RKO (cell line): ENCODE measurements around the gene PHEX.
A peak's percentile ranks its signal among the peaks of the same experiment; 100 is the strongest.

ENCODE experiments used
- DNase-seq: peaks from one replicate; pipeline ENCODE4 v3.0.0-alpha.2; 2016; ENCODE audit warnings: low spot score

The PHEX gene

GRCh38 chrX:22105971-22106370 lies 73.8 kb downstream of the PHEX start:
- no peak for DNase-seq

GRCh38 chrX:22109442-22109841 lies 77.3 kb downstream of the PHEX start:
- DNase-seq, result peak; percentile 67

- no peak for DNase-seq
Observed at GRCh38 chrX:22110729-22111494, 78.8 kb downstream of the PHEX start.

- no peak for DNase-seq
Observed at GRCh38 chrX:22116605-22117546, 84.8 kb downstream of the PHEX start.

GRCh38 chrX:22117633-22118032 lies 85.5 kb downstream of the PHEX start:
- DNase-seq, result no peak

GRCh38 chrX:22118161-22118830 lies 86.2 kb downstream of the PHEX start:
- DNase-seq, result no peak

- DNase-seq, result no peak
Observed at GRCh38 chrX:22121161-22121560, 89.0 kb downstream of the PHEX start.

- DNase-seq, result no peak
Observed at GRCh38 chrX:22122510-22122909, 90.4 kb downstream of the PHEX start.

- no peak for DNase-seq
Observed at GRCh38 chrX:22124098-22124497, 92.0 kb downstream of the PHEX start.

GRCh38 chrX:22125481-22125880 lies 93.4 kb downstream of the PHEX start:
- DNase-seq, result no peak

GRCh38 chrX:22126327-22126726 lies 94.2 kb downstream of the PHEX start:
- no peak for DNase-seq

- DNase-seq, result no peak
Observed at GRCh38 chrX:22128961-22129360, 96.8 kb downstream of the PHEX start.

GRCh38 chrX:22134681-22135080 lies 102.6 kb downstream of the PHEX start:
- peak; percentile 68 for DNase-seq

- DNase-seq, result no peak
Observed at GRCh38 chrX:22135171-22135711, 103.1 kb downstream of the PHEX start.

GRCh38 chrX:22135994-22136684 lies 104.0 kb downstream of the PHEX start:
- DNase-seq, result peak; percentile 72

- no peak for DNase-seq
Observed at GRCh38 chrX:22136711-22137110, 104.6 kb downstream of the PHEX start.

GRCh38 chrX:22139822-22140221 lies 107.7 kb downstream of the PHEX start:
- no peak for DNase-seq

- DNase-seq, result no peak
Observed at GRCh38 chrX:22141047-22141730, 109.1 kb downstream of the PHEX start.

GRCh38 chrX:22147214-22147613 lies 115.1 kb downstream of the PHEX start:
- no peak for DNase-seq

- DNase-seq, result no peak
Observed at GRCh38 chrX:22147942-22148341, 115.8 kb downstream of the PHEX start.

GRCh38 chrX:22148565-22148964 lies 116.4 kb downstream of the PHEX start:
- DNase-seq, result no peak
